Esophagus muscularis mucosa (tissue), 3 donors: ENCODE measurements around the gene ARF4.

Experiments used
- CTCF ChIP-seq, 3 experiments: fragments of 200-600 bp in 2 of 3; fragments of 450-650 bp in 1 of 3; sonication (generic) in 2 of 3; IDR thresholded peaks; one replicate each; pipeline ENCODE4 v1.5.1; 2017 to 2019; ENCODE audit warnings: antibody characterized with exemption in 3 of 3, mild to moderate bottlenecking in 2 of 3, moderate library complexity in 1 of 3
- POLR2A ChIP-seq: fragments of 450-650 bp; IDR thresholded peaks from one replicate; pipeline ENCODE4 v1.6.1; 2017; ENCODE audit warnings: antibody characterized with exemption, moderate library complexity, mild to moderate bottlenecking, low read depth

GRCh38 chr3:57637391-57637790, 40.2 kb upstream of the ARF4 start:
- TF ChIP-seq CTCF (IDR thresholded peaks at IDR 0.05) (no peak), POLR2A (no peak)
